GM18858 (cell line): ENCODE measurements around the gene CCR1.
A peak's percentile ranks its signal among the peaks of the same experiment; 100 is the strongest.
"Not testable (repeated sequence)": the region's sequence is repeated elsewhere in the genome, so short reads cannot be mapped to it uniquely, and the experiment has no call there.

ENCODE experiments used
- ATAC-seq: cut with Tn5 transposase; IDR thresholded peaks from one replicate; pipeline ENCODE4 v1.9.1; 2021; ENCODE audit not compliant: unreplicated experiment

CCR1 gene

GRCh38 chr3:46212101-46212500 lies 4.0 kb upstream of the CCR1 start:
- ATAC-seq = no peak

- ATAC-seq = no peak
These were observed 1.8 kb upstream of the CCR1 start for GRCh38 chr3:46209746-46210470.

GRCh38 chr3:46209053-46209452 lies 940 bp upstream of the CCR1 start:
- ATAC-seq = no peak

GRCh38 chr3:46207514-46207913 lies 599 bp downstream of the CCR1 start:
- ATAC-seq = not testable (repeated sequence)

GRCh38 chr3:46206282-46207015 lies 1.7 kb downstream of the CCR1 start:
- no peak for ATAC-seq

DNA sequence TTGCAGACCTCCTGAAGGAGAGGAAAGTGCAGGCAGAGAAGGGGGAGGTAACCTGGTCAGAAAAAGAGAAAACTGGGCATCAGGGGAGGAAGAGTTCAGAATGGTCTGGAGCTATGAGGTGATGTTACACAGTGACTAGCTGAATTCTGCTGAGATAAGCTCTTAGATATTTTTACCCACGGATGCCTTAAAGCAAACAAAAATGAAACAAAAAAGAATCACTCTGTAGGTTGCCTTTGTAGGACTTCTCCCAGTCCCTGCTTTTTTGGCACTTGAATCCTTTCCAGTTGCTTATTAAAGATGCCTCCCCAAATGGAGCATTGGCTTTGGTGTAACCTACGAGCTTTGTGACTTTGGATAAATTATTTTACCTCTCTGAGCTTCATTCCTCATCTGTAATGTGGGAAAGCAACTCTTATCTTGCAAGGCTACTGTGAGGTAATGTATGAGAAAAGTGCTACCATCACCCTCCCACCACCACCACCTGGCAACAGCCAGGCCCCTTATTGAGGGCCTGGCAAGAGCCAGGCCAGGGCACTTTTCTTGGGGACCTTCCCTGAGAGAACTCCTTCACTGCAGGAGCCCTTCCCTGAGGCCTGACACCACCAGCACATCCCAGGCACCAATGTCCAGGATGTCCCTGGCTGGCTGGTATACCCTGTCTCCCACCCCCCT lies 2.7 kb downstream of the CCR1 start:
- ATAC-seq = no peak

GRCh38 chr3:46203681-46204080 lies 4.4 kb downstream of the CCR1 start:
- no peak for ATAC-seq

DNA sequence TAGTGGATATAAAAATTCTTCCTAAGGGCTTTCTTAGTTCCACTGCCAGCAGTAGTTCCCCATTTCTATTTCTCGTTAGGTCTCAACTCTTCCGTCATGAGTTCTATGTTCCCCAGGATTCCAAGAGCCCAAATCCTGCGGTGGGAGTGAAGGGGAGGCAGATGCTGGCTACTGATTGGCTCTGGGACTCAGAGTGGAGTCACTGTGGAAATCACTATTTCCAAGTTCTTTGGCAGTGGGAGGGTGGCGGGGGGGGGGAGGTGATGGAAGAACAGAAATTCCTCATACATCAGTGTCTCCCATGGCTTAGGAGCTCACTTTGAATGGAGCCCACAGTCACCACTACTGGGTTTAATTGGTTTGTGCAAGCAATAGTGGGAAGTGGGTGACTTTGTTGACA lies 5.6 kb downstream of the CCR1 start:
- no peak for ATAC-seq

GRCh38 chr3:46200790-46201189 lies 7.3 kb downstream of the CCR1 start:
- ATAC-seq = no peak

GRCh38 chr3:46200211-46200610 lies 7.9 kb downstream of the CCR1 start:
- ATAC-seq = no peak

DNA sequence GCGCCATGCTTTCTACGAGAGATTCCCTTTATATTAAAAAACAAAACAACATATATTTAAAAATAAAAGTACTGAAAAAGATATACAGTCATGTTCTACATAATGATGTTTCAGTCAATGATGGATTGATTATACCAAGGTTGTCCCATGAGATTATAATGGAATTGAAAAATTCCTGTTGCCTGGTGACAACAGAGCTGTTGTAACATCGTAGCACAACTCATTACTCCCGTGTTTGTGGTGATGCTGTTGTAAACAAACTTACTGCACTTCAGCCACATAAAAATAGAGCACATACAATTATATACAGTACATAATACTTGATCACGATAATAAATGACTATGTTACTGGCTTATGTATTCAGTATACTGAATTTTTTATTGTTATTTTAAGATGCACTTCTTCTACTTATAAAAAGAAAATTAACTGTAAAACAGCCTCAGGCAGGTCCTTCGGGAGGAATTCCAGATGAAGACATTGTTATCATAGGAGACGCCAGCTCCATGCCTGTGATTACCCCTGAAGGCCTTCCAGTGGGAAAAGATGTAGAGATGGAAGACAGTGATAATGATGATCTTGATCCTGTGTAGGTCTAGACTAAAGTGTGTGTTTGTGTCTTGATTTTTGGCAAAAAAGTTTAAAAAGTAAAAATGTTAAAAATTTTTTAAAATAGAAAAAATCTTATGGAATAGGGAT lies 11.7 kb downstream of the CCR1 start:
- ATAC-seq = no peak

- no peak for ATAC-seq
These were observed 13.1 kb downstream of the CCR1 start for GRCh38 chr3:46194868-46195553.

DNA sequence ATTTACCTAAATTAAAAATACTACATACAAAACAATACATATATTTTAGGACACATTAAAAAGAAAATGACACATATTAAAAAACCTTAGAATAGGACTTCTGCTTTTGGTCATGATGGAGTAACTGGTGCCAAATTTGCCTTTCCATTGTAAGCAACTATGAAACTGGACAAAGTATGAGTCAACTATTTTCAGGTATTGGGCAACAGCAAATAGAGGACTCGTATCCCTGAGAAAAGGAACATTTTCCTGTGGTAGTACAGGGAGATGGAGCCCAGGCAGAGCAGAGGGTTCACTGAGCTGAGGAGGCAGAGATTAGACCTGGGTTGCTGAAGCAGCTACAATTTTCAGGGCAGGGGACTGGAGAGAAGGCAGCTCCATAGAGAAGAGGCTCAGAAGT lies 14.7 kb downstream of the CCR1 start:
- ATAC-seq = no peak

DNA sequence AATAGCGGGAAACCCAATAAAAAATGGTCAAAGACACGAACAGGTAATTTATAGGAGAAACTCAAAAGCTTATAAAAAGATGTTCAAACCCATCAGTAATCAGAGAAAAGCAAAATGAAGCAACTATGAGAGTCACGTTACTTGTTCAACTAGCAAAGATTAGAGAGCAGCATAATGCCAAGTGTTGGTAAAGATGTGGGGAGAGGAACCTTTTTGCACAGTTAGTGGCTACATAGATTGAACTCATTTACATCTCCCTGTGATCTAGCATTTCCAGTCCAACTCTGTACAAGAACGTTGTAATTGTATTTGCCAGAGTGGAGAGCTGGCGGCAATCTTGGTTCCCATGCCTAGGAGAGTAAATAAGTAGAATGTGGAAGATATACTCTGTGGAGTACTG lies 15.2 kb downstream of the CCR1 start:
- no peak for ATAC-seq

DNA sequence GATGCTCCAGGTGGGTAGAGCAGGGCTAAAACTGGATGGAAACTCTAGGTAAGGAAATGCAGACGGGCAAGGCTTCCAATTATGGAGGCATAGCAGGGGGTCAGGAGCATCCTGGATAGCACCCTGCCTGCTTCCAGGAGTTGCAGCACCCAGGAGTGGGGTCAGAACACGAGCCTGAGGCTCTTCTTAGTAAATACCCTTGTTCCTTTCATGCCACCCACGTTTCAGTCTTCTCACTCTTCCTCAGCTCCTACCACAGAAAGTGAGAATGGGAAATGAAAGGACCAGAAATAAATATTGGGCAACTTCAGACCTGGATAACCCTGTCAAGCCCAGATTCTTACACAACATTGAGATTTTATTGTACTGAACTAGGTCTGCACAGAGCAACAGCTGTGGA lies 16.4 kb downstream of the CCR1 start:
- ATAC-seq = no peak

- ATAC-seq = no peak
These were observed 19.4 kb downstream of the CCR1 start for GRCh38 chr3:46188708-46189107.

GRCh38 chr3:46187876-46188275 lies 20.2 kb downstream of the CCR1 start:
- no peak for ATAC-seq

- ATAC-seq = peak; percentile 14
These were observed 20.8 kb downstream of the CCR1 start for GRCh38 chr3:46187341-46187700.

- peak; percentile 78 for ATAC-seq
These were observed 21.4 kb downstream of the CCR1 start for GRCh38 chr3:46186471-46187340.

GRCh38 chr3:46184469-46184868 lies 23.6 kb downstream of the CCR1 start:
- no peak for ATAC-seq
